Mesendoderm (in vitro differentiated cells): ENCODE measurements around the gene EXOC2.

Experiments
- DNase-seq: peaks from one replicate; pipeline ENCODE4 v3.0.0; 2013
- H2AK5ac ChIP-seq: 2 replicates; pipeline ENCODE4 v1.6.1; 2013; ENCODE audit warnings: low read length, inconsistent platforms
- H2BK120ac ChIP-seq: 2 replicates; pipeline ENCODE4 v1.6.1; 2013; ENCODE audit warnings: low read depth, mild to moderate bottlenecking, low read length, moderate library complexity, mixed read lengths
- H2BK15ac ChIP-seq: replicated peaks from 2 replicates; pipeline ENCODE4 v1.6.1; 2013; ENCODE audit warnings: low read depth, mild to moderate bottlenecking, moderate library complexity
- H2BK5ac ChIP-seq: 2 replicates; pipeline ENCODE4 v1.6.1; 2013; ENCODE audit warnings: low read length, inconsistent platforms
- H3K18ac ChIP-seq: 2 replicates; pipeline ENCODE4 v1.6.1; 2013; ENCODE audit warnings: mild to moderate bottlenecking, low read length, mixed read lengths
- H3K23ac ChIP-seq: one replicate; pipeline ENCODE4 v1.6.1; 2013; ENCODE audit warnings: low read length
- H3K27ac ChIP-seq: 2 replicates; pipeline ENCODE4 v1.5.1; 2013; ENCODE audit warnings: low read depth, mild to moderate bottlenecking, inconsistent platforms, low read length, moderate library complexity
- H3K27me3 ChIP-seq: 2 replicates; pipeline ENCODE4 v1.6.1; 2013; ENCODE audit warnings: low read length, control low read depth, mild to moderate bottlenecking, inconsistent platforms; ENCODE audit not compliant: insufficient read depth, poor library complexity
- H3K36me3 ChIP-seq: 2 replicates; pipeline ENCODE4 v1.6.1; 2013; ENCODE audit warnings: low read length, inconsistent platforms; ENCODE audit not compliant: control insufficient read depth, insufficient read depth
- H3K4ac ChIP-seq: one replicate; pipeline ENCODE4 v1.6.1; 2013; ENCODE audit warnings: low read depth, mild to moderate bottlenecking, low read length, moderate library complexity
- H3K4me1 ChIP-seq: 2 replicates; pipeline ENCODE4 v1.6.1; 2013; ENCODE audit warnings: low read depth, low read length, inconsistent platforms; ENCODE audit not compliant: control insufficient read depth
- H3K4me2 ChIP-seq: 2 replicates; pipeline ENCODE4 v1.6.1; 2013; ENCODE audit warnings: low read length
- H3K4me3 ChIP-seq: 2 replicates; pipeline ENCODE4 v1.5.1; 2013; ENCODE audit warnings: mild to moderate bottlenecking, low read length
- H3K56ac ChIP-seq: one replicate; pipeline ENCODE4 v1.6.1; 2013; ENCODE audit warnings: low read length
- H3K79me1 ChIP-seq: 2 replicates; pipeline ENCODE4 v1.6.1; 2013; ENCODE audit warnings: low read length, inconsistent platforms
- H3K79me2 ChIP-seq: 2 replicates; pipeline ENCODE4 v1.6.1; 2013; ENCODE audit warnings: mild to moderate bottlenecking, low read length; ENCODE audit not compliant: control insufficient read depth, insufficient read depth
- H3K9ac ChIP-seq: 2 replicates; pipeline ENCODE4 v1.6.1; 2013; ENCODE audit warnings: low read length, inconsistent platforms
- H4K5ac ChIP-seq: one replicate; pipeline ENCODE4 v1.6.1; 2013; ENCODE audit warnings: low read length
- H4K8ac ChIP-seq: one replicate; pipeline ENCODE4 v1.6.1; 2013; ENCODE audit warnings: low read depth, mild to moderate bottlenecking, control low read depth, low read length, moderate library complexity
- WGBS: extraction: QIAGEN DNeasy Blood & Tissue Kit; methylation state at CpG from one replicate; pipeline ENCODE4 v1.1.7; 2013; ENCODE audit warnings: low lambda C conversion rate, missing lambda C conversion rate; ENCODE audit not compliant: insufficient coverage; ENCODE audit errors: extremely low coverage; 5-methylcytosine and 5-hydroxymethylcytosine counted together

Gene EXOC2

DNA sequence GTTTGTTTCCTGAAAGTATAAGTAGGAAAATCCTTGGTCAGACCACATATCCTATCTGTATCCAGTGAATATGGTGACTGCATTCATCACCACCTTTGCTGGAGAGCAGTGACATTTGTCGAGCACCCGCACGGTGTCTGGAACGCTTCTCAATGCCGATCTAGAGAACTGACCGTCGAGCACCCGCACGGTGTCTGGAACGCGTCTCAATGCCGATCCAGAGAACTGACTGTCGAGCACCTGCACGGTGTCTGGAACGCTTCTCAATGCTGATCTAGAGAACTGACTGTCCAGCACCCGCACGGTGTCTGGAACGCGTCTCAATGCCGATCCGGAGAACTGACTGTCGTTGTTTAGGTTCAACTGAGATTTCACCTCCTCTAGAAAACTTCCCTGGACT, 103.8 kb downstream of the EXOC2 start:
- Histone ChIP-seq H3K4me3 (no peak overlapping the region), H3K56ac (no peak overlapping the region), H2BK5ac (no peak overlapping the region), H3K79me1 (no peaks in the 10 kb centered on the region), H3K27me3 (no peaks in the 10 kb centered on the region), H3K18ac (no peak overlapping the region), H2BK15ac (no peak overlapping the region), H3K27ac (no peak overlapping the region), H2AK5ac (no peak overlapping the region), H3K36me3 (peaks cover 1% of the 10 kb centered on the region), H4K5ac (no peak overlapping the region), H3K9ac (no peak overlapping the region), H3K4ac (no peak overlapping the region), H2BK120ac (no peak overlapping the region), H3K23ac (no peak overlapping the region), H3K79me2 (no peaks in the 10 kb centered on the region), H3K4me2 (no peak overlapping the region), H3K4me1 (peaks cover 3% of the 10 kb centered on the region), H4K8ac (no peak overlapping the region)
- no peak for DNase-seq
- WGBS: no CpG with 5 or more reads among the region's 22 CpGs

DNA sequence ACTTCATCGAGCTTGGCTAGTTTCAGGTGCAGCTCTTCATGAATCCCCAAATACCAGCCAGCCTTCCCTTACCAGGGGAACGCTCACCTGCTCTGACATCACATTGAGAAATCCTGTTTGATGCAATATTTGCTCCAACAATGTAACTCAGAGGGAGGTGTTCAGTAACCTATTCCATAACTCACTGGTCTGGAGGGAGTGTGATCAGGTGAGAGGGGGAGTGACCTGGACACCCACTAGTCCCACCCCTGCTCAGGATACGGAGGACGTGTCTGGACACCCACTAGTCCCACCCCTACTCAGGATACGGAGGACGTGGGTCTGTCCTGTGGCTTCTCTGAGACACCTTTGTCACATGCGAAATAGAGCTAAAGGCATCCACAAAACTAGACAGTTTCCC, 106.4 kb downstream of the EXOC2 start:
- Histone ChIP-seq H3K18ac (no peak overlapping the region), H3K79me2 (no peaks in the 10 kb centered on the region), H4K5ac (no peak overlapping the region), H2BK5ac (no peak overlapping the region), H3K23ac (no peak overlapping the region), H3K4me2 (no peak overlapping the region), H3K36me3 (peaks cover 1% of the 10 kb centered on the region), H3K56ac (no peak overlapping the region), H2BK15ac (no peak overlapping the region), H3K27ac (no peak overlapping the region), H3K27me3 (no peaks in the 10 kb centered on the region), H3K4me1 (peaks cover 2% of the 10 kb centered on the region), H2AK5ac (no peak overlapping the region), H3K4me3 (no peak overlapping the region), H2BK120ac (no peak overlapping the region), H3K4ac (no peak overlapping the region), H3K9ac (no peak overlapping the region), H4K8ac (no peak overlapping the region), H3K79me1 (no peaks in the 10 kb centered on the region)
- WGBS: no CpG with 5 or more reads among the region's 7 CpGs
- no peak for DNase-seq

DNA sequence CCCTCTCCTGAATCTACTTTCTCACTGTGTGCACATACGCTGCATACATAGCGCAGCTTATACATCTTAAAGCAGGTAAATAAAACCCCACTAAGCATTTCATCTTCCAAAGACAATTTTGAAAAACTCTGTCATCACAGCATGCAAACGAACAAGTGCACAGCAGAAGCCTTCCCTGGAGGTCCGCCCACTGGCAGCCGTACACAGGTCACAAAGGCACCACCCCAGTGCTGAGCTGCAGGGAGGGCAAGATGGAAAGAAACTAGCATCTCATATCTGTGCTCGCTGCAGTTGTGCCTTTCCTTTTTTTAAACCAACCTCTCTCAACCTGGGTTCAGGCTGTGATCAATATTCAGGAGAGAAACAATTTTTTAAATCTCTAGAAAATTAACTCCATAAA, 109.3 kb downstream of the EXOC2 start:
- no CpG with 5 or more reads among the region's 6 CpGs for WGBS
- no peak overlapping the region for H2BK5ac ChIP-seq
- H3K27ac ChIP-seq: no peak overlapping the region
- H3K18ac ChIP-seq: no peak overlapping the region
- no peak overlapping the region for H3K4ac ChIP-seq
- H3K79me1 ChIP-seq: no peaks in the 10 kb centered on the region
- H3K4me2 ChIP-seq: no peak overlapping the region
- H3K4me3 ChIP-seq: no peak overlapping the region
- no peak for DNase-seq
- no peak overlapping the region for H3K9ac ChIP-seq
- H2AK5ac ChIP-seq: no peak overlapping the region
- no peak overlapping the region for H3K56ac ChIP-seq
- no peak overlapping the region for H2BK120ac ChIP-seq
- no peak overlapping the region for H2BK15ac ChIP-seq
- no peaks in the 10 kb centered on the region for H3K27me3 ChIP-seq
- H3K4me1 ChIP-seq: peaks cover 2% of the 10 kb centered on the region
- no peak overlapping the region for H4K5ac ChIP-seq
- H4K8ac ChIP-seq: no peak overlapping the region
- H3K36me3 ChIP-seq: no peaks in the 10 kb centered on the region
- H3K23ac ChIP-seq: no peak overlapping the region
- H3K79me2 ChIP-seq: no peaks in the 10 kb centered on the region

DNA sequence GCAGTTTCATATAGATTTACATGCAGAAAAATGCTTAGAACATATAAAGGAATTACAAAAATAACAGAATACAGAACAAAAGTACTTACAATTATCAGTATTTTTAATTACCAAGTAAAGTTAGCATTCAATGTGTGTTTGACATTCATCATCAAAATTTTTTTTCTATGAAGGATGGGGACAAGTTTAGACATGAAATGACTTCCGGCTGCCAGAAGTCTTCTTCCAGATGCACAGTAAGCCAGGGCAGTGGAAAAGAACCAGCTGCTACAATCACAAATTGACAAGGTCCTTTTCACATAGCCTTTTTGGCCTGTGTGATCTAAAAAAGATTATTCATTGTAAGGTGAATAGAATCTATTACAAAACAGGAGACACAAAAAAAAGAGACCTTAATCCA, 109.8 kb downstream of the EXOC2 start:
- no peaks in the 10 kb centered on the region for H3K27me3 ChIP-seq
- H3K4me3 ChIP-seq: no peak overlapping the region
- no peak overlapping the region for H3K4ac ChIP-seq
- H2BK15ac ChIP-seq: no peak overlapping the region
- H3K4me1 ChIP-seq: peaks cover 2% of the 10 kb centered on the region
- no peak overlapping the region for H3K4me2 ChIP-seq
- H3K18ac ChIP-seq: no peak overlapping the region
- H3K56ac ChIP-seq: no peak overlapping the region
- no peak overlapping the region for H3K9ac ChIP-seq
- no peaks in the 10 kb centered on the region for H3K79me1 ChIP-seq
- no peak overlapping the region for H4K8ac ChIP-seq
- WGBS: no CpG with 5 or more reads among the region's 1 CpG
- H4K5ac ChIP-seq: no peak overlapping the region
- no peaks in the 10 kb centered on the region for H3K79me2 ChIP-seq
- H3K23ac ChIP-seq: no peak overlapping the region
- H2BK120ac ChIP-seq: no peak overlapping the region
- DNase-seq: no peak
- H3K36me3 ChIP-seq: no peaks in the 10 kb centered on the region
- H3K27ac ChIP-seq: no peak overlapping the region
- H2BK5ac ChIP-seq: no peak overlapping the region
- no peak overlapping the region for H2AK5ac ChIP-seq

DNA sequence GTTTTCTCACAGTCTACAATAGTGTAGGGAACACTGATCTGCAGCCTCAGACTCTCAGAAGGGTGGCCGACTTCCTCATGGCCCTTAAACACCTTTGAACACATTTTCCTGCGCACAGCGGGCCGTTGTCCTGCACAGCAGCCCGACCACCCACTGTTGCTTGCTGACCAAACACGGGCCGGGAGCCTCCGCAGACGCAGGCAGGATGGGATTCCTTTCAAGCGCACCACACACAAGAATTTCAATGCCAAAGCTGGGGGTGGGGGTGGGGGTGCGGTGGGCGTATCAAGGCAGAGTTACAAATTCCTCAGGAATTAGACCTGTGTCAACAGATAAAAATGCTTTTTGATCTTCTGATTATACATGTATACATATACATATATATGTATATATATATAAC, 110.6 kb downstream of the EXOC2 start:
- H3K36me3 ChIP-seq: no peaks in the 10 kb centered on the region
- no peak overlapping the region for H2AK5ac ChIP-seq
- H3K18ac ChIP-seq: peak overlapping the region; percentile 56
- peak overlapping the region; percentile 57 for H3K23ac ChIP-seq
- H3K4me3 ChIP-seq: no peak overlapping the region
- peak; percentile 85 for DNase-seq
- no CpG with 5 or more reads among the region's 12 CpGs for WGBS
- H3K4ac ChIP-seq: no peak overlapping the region
- peak overlapping the region; percentile 46 for H3K56ac ChIP-seq
- H3K79me1 ChIP-seq: no peaks in the 10 kb centered on the region
- H3K9ac ChIP-seq: peak overlapping the region; percentile 50
- H2BK15ac ChIP-seq: no peak overlapping the region
- peak overlapping the region; percentile 57 for H3K27ac ChIP-seq
- H3K4me1 ChIP-seq: peaks cover 2% of the 10 kb centered on the region
- H3K4me2 ChIP-seq: peak overlapping the region; percentile 27
- H3K27me3 ChIP-seq: no peaks in the 10 kb centered on the region
- no peak overlapping the region for H4K8ac ChIP-seq
- no peak overlapping the region for H2BK120ac ChIP-seq
- H2BK5ac ChIP-seq: no peak overlapping the region
- no peak overlapping the region for H4K5ac ChIP-seq
- H3K79me2 ChIP-seq: no peaks in the 10 kb centered on the region

DNA sequence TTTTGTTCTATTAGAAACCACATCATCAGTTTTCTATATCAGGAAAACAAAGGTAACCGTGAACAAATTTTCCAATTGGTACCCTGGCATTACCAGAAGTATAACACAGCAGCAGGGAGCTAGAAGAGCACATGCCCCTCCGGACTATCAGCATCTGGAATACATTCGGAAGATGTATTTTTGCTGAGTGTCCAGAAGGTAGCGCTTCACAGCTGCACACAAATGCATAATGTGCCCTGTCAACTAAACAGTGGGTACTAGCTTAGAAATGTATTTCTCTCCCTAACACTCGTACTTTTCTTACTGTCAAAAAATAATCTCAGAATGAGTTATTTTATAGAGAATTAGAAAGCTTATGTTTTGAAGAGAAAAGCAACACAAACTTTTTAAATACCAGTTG, 113.6 kb downstream of the EXOC2 start:
- H3K18ac ChIP-seq: no peak overlapping the region
- no peak overlapping the region for H3K56ac ChIP-seq
- DNase-seq: no peak
- H3K27ac ChIP-seq: no peak overlapping the region
- H2BK15ac ChIP-seq: no peak overlapping the region
- H3K79me2 ChIP-seq: no peaks in the 10 kb centered on the region
- no CpG with 5 or more reads among the region's 5 CpGs for WGBS
- H4K5ac ChIP-seq: no peak overlapping the region
- no peak overlapping the region for H3K4me2 ChIP-seq
- H3K23ac ChIP-seq: no peak overlapping the region
- peaks cover 2% of the 10 kb centered on the region for H3K4me1 ChIP-seq
- no peak overlapping the region for H4K8ac ChIP-seq
- H2BK5ac ChIP-seq: no peak overlapping the region
- H2BK120ac ChIP-seq: no peak overlapping the region
- H3K4ac ChIP-seq: no peak overlapping the region
- no peaks in the 10 kb centered on the region for H3K27me3 ChIP-seq
- H2AK5ac ChIP-seq: no peak overlapping the region
- H3K9ac ChIP-seq: no peak overlapping the region
- H3K36me3 ChIP-seq: no peaks in the 10 kb centered on the region
- no peaks in the 10 kb centered on the region for H3K79me1 ChIP-seq
- H3K4me3 ChIP-seq: no peak overlapping the region
